Skeletal muscle satellite cell (primary cell): Measurements from ENCODE around the gene RDH8.

Source experiments
- H3K27me3 ChIP-seq: 2 replicates; pipeline ENCODE4 v1.7.0; 2013; ENCODE audit warnings: low read length; ENCODE audit not compliant: control insufficient read depth, insufficient read depth
- H3K36me3 ChIP-seq: 2 replicates; pipeline ENCODE4 v1.7.0; 2013; ENCODE audit warnings: mild to moderate bottlenecking, control low read depth, low read length; ENCODE audit not compliant: insufficient read depth
- H3K4me1 ChIP-seq: 2 replicates; pipeline ENCODE4 v1.7.0; 2013; ENCODE audit warnings: low read length; ENCODE audit not compliant: control insufficient read depth, insufficient read depth
- H3K4me2 ChIP-seq: 2 replicates; pipeline ENCODE4 v1.7.0; 2013; ENCODE audit warnings: mild to moderate bottlenecking, low read length
- H3K4me3 ChIP-seq: 2 replicates; pipeline ENCODE4 v1.7.0; 2013; ENCODE audit warnings: low read length
- H3K9ac ChIP-seq: 2 replicates; pipeline ENCODE4 v1.7.0; 2013; ENCODE audit warnings: mild to moderate bottlenecking, low read depth, low read length, moderate library complexity
- H3K9me3 ChIP-seq: replicated peaks from 2 replicates; pipeline ENCODE4 v1.7.0; 2013; ENCODE audit warnings: mild to moderate bottlenecking, control low read depth, low read length

RDH8 gene

GRCh38 chr19:9989504-9989903 is 23.8 kb upstream of the RDH8 start:
- no peaks in the 10 kb centered on the region for H3K36me3 ChIP-seq
- H3K4me2 ChIP-seq = no peak overlapping the region
- H3K4me3 ChIP-seq = no peak overlapping the region
- H3K9ac ChIP-seq = no peak overlapping the region
- no peaks in the 10 kb centered on the region for H3K4me1 ChIP-seq
- H3K9me3 ChIP-seq = no peaks in the 10 kb centered on the region
- H3K27me3 ChIP-seq = no peaks in the 10 kb centered on the region

- H3K27me3 ChIP-seq = no peaks in the 10 kb centered on the region
- no peak overlapping the region for H3K4me3 ChIP-seq
- H3K9me3 ChIP-seq = no peaks in the 10 kb centered on the region
- H3K4me1 ChIP-seq = no peaks in the 10 kb centered on the region
- no peak overlapping the region for H3K9ac ChIP-seq
- no peaks in the 10 kb centered on the region for H3K36me3 ChIP-seq
- no peak overlapping the region for H3K4me2 ChIP-seq
Observed at GRCh38 chr19:9991425-9992191, 21.7 kb upstream of the RDH8 start.

GRCh38 chr19:9995084-9995483 is 18.2 kb upstream of the RDH8 start:
- Histone ChIP-seq H3K4me2 (no peak overlapping the region), H3K4me3 (no peak overlapping the region), H3K36me3 (no peaks in the 10 kb centered on the region), H3K9ac (no peak overlapping the region), H3K27me3 (no peaks in the 10 kb centered on the region), H3K4me1 (no peaks in the 10 kb centered on the region), H3K9me3 (no peaks in the 10 kb centered on the region)

GRCh38 chr19:9995999-9996398 is 17.3 kb upstream of the RDH8 start:
- H3K9me3 ChIP-seq = no peaks in the 10 kb centered on the region
- H3K27me3 ChIP-seq = no peaks in the 10 kb centered on the region
- no peak overlapping the region for H3K4me3 ChIP-seq
- H3K9ac ChIP-seq = no peak overlapping the region
- no peaks in the 10 kb centered on the region for H3K4me1 ChIP-seq
- no peak overlapping the region for H3K4me2 ChIP-seq
- no peaks in the 10 kb centered on the region for H3K36me3 ChIP-seq

GRCh38 chr19:9996541-9996940 is 16.7 kb upstream of the RDH8 start:
- Histone ChIP-seq H3K27me3 (no peaks in the 10 kb centered on the region), H3K9me3 (no peaks in the 10 kb centered on the region), H3K36me3 (no peaks in the 10 kb centered on the region), H3K9ac (no peak overlapping the region), H3K4me1 (no peaks in the 10 kb centered on the region), H3K4me2 (no peak overlapping the region), H3K4me3 (no peak overlapping the region)

- Histone ChIP-seq H3K27me3 (no peaks in the 10 kb centered on the region), H3K4me2 (no peak overlapping the region), H3K9me3 (no peaks in the 10 kb centered on the region), H3K4me3 (no peak overlapping the region), H3K4me1 (no peaks in the 10 kb centered on the region), H3K9ac (no peak overlapping the region), H3K36me3 (no peaks in the 10 kb centered on the region)
Observed at GRCh38 chr19:10000171-10000826, 13.0 kb upstream of the RDH8 start.

GRCh38 chr19:10001899-10002298 is 11.4 kb upstream of the RDH8 start:
- H3K9me3 ChIP-seq = no peaks in the 10 kb centered on the region
- H3K27me3 ChIP-seq = no peaks in the 10 kb centered on the region
- H3K9ac ChIP-seq = no peak overlapping the region

GRCh38 chr19:10003271-10003670 is 10.0 kb upstream of the RDH8 start:
- Histone ChIP-seq H3K4me3 (no peak overlapping the region), H3K27me3 (no peaks in the 10 kb centered on the region)

More at GRCh38 chr19:10001899-10002298, 11.4 kb upstream of the RDH8 start:
- Histone ChIP-seq H3K4me1 (peaks cover 4% of the 10 kb centered on the region), H3K36me3 (no peaks in the 10 kb centered on the region), H3K4me2 (no peak overlapping the region), H3K4me3 (no peak overlapping the region)

GRCh38 chr19:10004617-10005016 is 8.7 kb upstream of the RDH8 start:
- Histone ChIP-seq H3K4me3 (no peak overlapping the region), H3K27me3 (peaks cover 2% of the 10 kb centered on the region), H3K9me3 (no peaks in the 10 kb centered on the region)

More at GRCh38 chr19:10003271-10003670, 10.0 kb upstream of the RDH8 start:
- Histone ChIP-seq H3K36me3 (no peaks in the 10 kb centered on the region), H3K4me2 (no peak overlapping the region), H3K9me3 (no peaks in the 10 kb centered on the region), H3K4me1 (peaks cover 9% of the 10 kb centered on the region), H3K9ac (no peak overlapping the region)

GRCh38 chr19:10005632-10006334 is 7.5 kb upstream of the RDH8 start:
- no peaks in the 10 kb centered on the region for H3K36me3 ChIP-seq
- no peak overlapping the region for H3K9ac ChIP-seq
- H3K4me3 ChIP-seq = no peak overlapping the region
- no peak overlapping the region for H3K4me2 ChIP-seq
- H3K9me3 ChIP-seq = no peaks in the 10 kb centered on the region
- peaks cover 29% of the 10 kb centered on the region for H3K4me1 ChIP-seq
- peaks cover 2% of the 10 kb centered on the region for H3K27me3 ChIP-seq

More at GRCh38 chr19:10004617-10005016, 8.7 kb upstream of the RDH8 start:
- no peak overlapping the region for H3K9ac ChIP-seq
- H3K36me3 ChIP-seq = no peaks in the 10 kb centered on the region
- no peak overlapping the region for H3K4me2 ChIP-seq
- H3K4me1 ChIP-seq = peaks cover 21% of the 10 kb centered on the region

GRCh38 chr19:10006335-10006708 is 7.0 kb upstream of the RDH8 start:
- Histone ChIP-seq H3K27me3 (peaks cover 6% of the 10 kb centered on the region), H3K9ac (no peak overlapping the region), H3K36me3 (no peaks in the 10 kb centered on the region), H3K4me2 (no peak overlapping the region), H3K4me1 (peaks cover 29% of the 10 kb centered on the region), H3K9me3 (no peaks in the 10 kb centered on the region), H3K4me3 (no peak overlapping the region)
